Liver (tissue), 9 donors: ENCODE results near the gene DNM1L. TPM values are rescaled to one million over a fixed set of nuclear protein-coding genes. Genes with fewer than 3 reads are reported as not detected.

Experiments
- DNase-seq: peaks from one replicate; pipeline ENCODE4 v3.0.0-alpha.2; 2017; ENCODE audit warnings: low spot score
- H3K27ac ChIP-seq, 2 donors: one replicate each; pipeline ENCODE4 v1.7.0; 2013; ENCODE audit warnings: inconsistent platforms in 2 of 2, low read length in 2 of 2, control low read depth in 1 of 2, low read depth in 1 of 2, mild to moderate bottlenecking in 1 of 2
- H3K27me3 ChIP-seq, 4 donors: one replicate each; pipeline versions ENCODE4 v1.6.1 to v1.7.0; 2013; ENCODE audit warnings: low read length in 3 of 4, inconsistent platforms in 1 of 4, mild to moderate bottlenecking in 1 of 4, moderate library complexity in 1 of 4; ENCODE audit not compliant: control insufficient read depth in 4 of 4, insufficient read depth in 4 of 4
- H3K36me3 ChIP-seq, 4 donors: one replicate each; pipeline versions ENCODE4 v1.6.1 to v1.7.0; 2013; ENCODE audit warnings: low read length in 3 of 4, mild to moderate bottlenecking in 3 of 4, low read depth in 1 of 4, moderate library complexity in 1 of 4; ENCODE audit not compliant: control insufficient read depth in 4 of 4, insufficient read depth in 3 of 4
- H3K4me1 ChIP-seq, 4 donors: one replicate each; pipeline versions ENCODE4 v1.6.1 to v1.7.0; 2013; ENCODE audit warnings: low read length in 3 of 4, mild to moderate bottlenecking in 3 of 4, moderate library complexity in 1 of 4; ENCODE audit not compliant: control insufficient read depth in 4 of 4, insufficient read depth in 4 of 4
- H3K4me3 ChIP-seq, 3 donors: one replicate each; pipeline versions ENCODE4 v1.6.1 to v1.7.0; 2013; ENCODE audit warnings: low read length in 3 of 3, control low read depth in 1 of 3, low read depth in 1 of 3, mild to moderate bottlenecking in 1 of 3
- H3K9ac ChIP-seq, 2 donors: one replicate each; pipeline ENCODE4 v1.7.0; 2013; ENCODE audit warnings: low read length in 2 of 2, mild to moderate bottlenecking in 2 of 2, moderate library complexity in 2 of 2, control low read depth in 1 of 2, low read depth in 1 of 2
- H3K9me3 ChIP-seq, 4 donors: one replicate each; pipeline versions ENCODE4 v1.6.1 to v1.7.0; 2013; ENCODE audit warnings: low read length in 3 of 4; ENCODE audit not compliant: control insufficient read depth in 4 of 4
- ATF3 ChIP-seq: IDR thresholded peaks from 2 replicates; pipeline ENCODE4 v1.6.1; 2016; ENCODE audit warnings: antibody characterized with exemption
- CTCF ChIP-seq: fragments of 150-350 bp; IDR thresholded peaks from 2 replicates; pipeline ENCODE4 v1.5.1; 2017; ENCODE audit warnings: improper control_type of control experiment, low read depth, low read length; ENCODE audit not compliant: missing input control
- EGR1 ChIP-seq, 2 donors: IDR thresholded peaks; 2 replicates each; pipeline ENCODE4 v1.6.1; 2016 to 2018; ENCODE audit warnings: antibody characterized with exemption in 2 of 2, low read depth in 2 of 2
- FOXA1 ChIP-seq: IDR thresholded peaks from 2 replicates; pipeline ENCODE4 v1.6.1; 2016; ENCODE audit warnings: antibody characterized with exemption
- FOXA2 ChIP-seq: IDR thresholded peaks from 2 replicates; pipeline ENCODE4 v1.6.1; 2016; ENCODE audit warnings: antibody characterized with exemption
- GABPA ChIP-seq, 2 donors: IDR thresholded peaks in 1 of 2; conservative IDR thresholded peaks in 1 of 2; 2 replicates each; pipeline ENCODE4 v1.6.1; 2016; ENCODE audit warnings: antibody characterized with exemption in 2 of 2, mild to moderate bottlenecking in 1 of 2, moderate library complexity in 1 of 2
- HNF4G ChIP-seq: IDR thresholded peaks from 2 replicates; pipeline ENCODE4 v1.6.1; 2016; ENCODE audit warnings: antibody characterized with exemption
- JUND ChIP-seq, 2 donors: IDR thresholded peaks; 2 replicates each; pipeline ENCODE4 v1.6.1; 2016; ENCODE audit warnings: antibody characterized with exemption in 2 of 2
- MAX ChIP-seq: IDR thresholded peaks from 2 replicates; pipeline ENCODE4 v1.6.1; 2016; ENCODE audit warnings: antibody characterized with exemption
- NR2F2 ChIP-seq: IDR thresholded peaks from 2 replicates; pipeline ENCODE4 v1.6.1; 2016; ENCODE audit warnings: antibody characterized with exemption
- RAD21 ChIP-seq, 2 donors: IDR thresholded peaks; 2 replicates each; pipeline ENCODE4 v1.6.1; 2016; ENCODE audit warnings: antibody characterized with exemption in 2 of 2, mild to moderate bottlenecking in 2 of 2
- REST ChIP-seq: IDR thresholded peaks from 2 replicates; pipeline ENCODE4 v1.6.1; 2016; ENCODE audit warnings: antibody characterized with exemption, mild to moderate bottlenecking
- RXRA ChIP-seq, 2 donors: IDR thresholded peaks; 2 replicates each; pipeline ENCODE4 v1.6.1; 2017 to 2018; ENCODE audit warnings: antibody characterized with exemption in 2 of 2, mild to moderate bottlenecking in 1 of 2
- SP1 ChIP-seq: IDR thresholded peaks from 2 replicates; pipeline ENCODE4 v1.6.1; 2018; ENCODE audit warnings: antibody characterized with exemption, mild to moderate bottlenecking
- TAF1 ChIP-seq: conservative IDR thresholded peaks from 2 replicates; pipeline ENCODE4 v1.6.1; 2016; ENCODE audit warnings: antibody characterized with exemption, mild to moderate bottlenecking
- YY1 ChIP-seq: IDR thresholded peaks from 2 replicates; pipeline ENCODE4 v1.6.1; 2016; ENCODE audit warnings: antibody characterized with exemption, mild to moderate bottlenecking
- ZBTB33 ChIP-seq: IDR thresholded peaks from 2 replicates; pipeline ENCODE4 v1.6.1; 2016; ENCODE audit warnings: antibody characterized with exemption
- WGBS: extraction: QIAGEN DNeasy Blood & Tissue Kit; methylation state at CpG from one replicate; pipeline ENCODE4 v1.1.7; 2013; 5-methylcytosine and 5-hydroxymethylcytosine counted together
- polyA plus RNA-seq, 2 donors: library from polyadenylated mRNA; stranded (reverse) in 1 of 2; unstranded in 1 of 2; fragments of 200-250 nt in 1 of 2; fragments of >200 nt in 1 of 2; fragmentation: Nextera tagmentation in 1 of 2; extraction: Ambion mirVana in 1 of 2; gene quantifications; one replicate each; pipeline versions ENCODE4 v1.2.1 to v1.2.3, GENCODE V29; 2013 to 2015
- total RNA-seq, 2 donors: library from RNA; depleted of rRNA; stranded (reverse); fragments of >200 nt; gene quantifications; one replicate each; pipeline ENCODE4 v1.2.3, GENCODE V29; 2014
- donor health status: healthy.
- donor health status: healthy.
- donor health status: healthy.
- donor health status: healthy.
- donor health status: healthy.

Gene DNM1L
- total and polyA plus RNA-seq, 4 donors: 9.5 to 33.9 (median 17.1) TPM

- Histone ChIP-seq H3K4me1 (no peaks in the 10 kb centered on the region), H3K4me3 (no peak overlapping the region), H3K27ac (no peak overlapping the region), H3K9me3 (no peaks in the 10 kb centered on the region), H3K9ac (no peak overlapping the region), H3K36me3 (peaks cover 0 to 2% (median 0%) of the 10 kb centered on the region in 4 donors), H3K27me3 (no peaks in the 10 kb centered on the region)
- WGBS: 97% methylated on average over 8 of the region's 8 CpGs
- no peak for TF ChIP-seq NR2F2
- TF ChIP-seq TAF1: no peak
- TF ChIP-seq FOXA1: no peak
- TF ChIP-seq RXRA (IDR thresholded peaks at IDR 0.05): no peak
- TF ChIP-seq SP1: no peak
- TF ChIP-seq RAD21 (IDR thresholded peaks at IDR 0.05): no peak
- TF ChIP-seq EGR1 (IDR thresholded peaks at IDR 0.05; ENCODE audit: low read depth in 2 of 2): no peak
- TF ChIP-seq JUND (IDR thresholded peaks at IDR 0.05): no peak
- no peak for TF ChIP-seq HNF4G
- TF ChIP-seq GABPA (IDR thresholded peaks at IDR 0.05 in 1 of 2, conservative IDR thresholded peaks at IDR 0.05 in 1 of 2): no peak
- no peak for TF ChIP-seq FOXA2
- no peak for TF ChIP-seq CTCF
- no peak for TF ChIP-seq YY1
- TF ChIP-seq REST: no peak
- TF ChIP-seq ATF3: no peak
- TF ChIP-seq MAX: no peak
- no peak for TF ChIP-seq ZBTB33
- no peak for DNase-seq
These were observed 11.8 kb downstream of the DNM1L start for GRCh38 chr12:32690927-32691326.

GRCh38 chr12:32692358-32692757 lies 13.3 kb downstream of the DNM1L start:
- DNase-seq: no peak
- H3K4me1 ChIP-seq: no peaks in the 10 kb centered on the region
- H3K9me3 ChIP-seq: no peaks in the 10 kb centered on the region
- H3K9ac ChIP-seq: no peak overlapping the region
- H3K27me3 ChIP-seq: no peaks in the 10 kb centered on the region
- TF ChIP-seq FOXA1: no peak
- no peak for TF ChIP-seq ZBTB33
- no peak for TF ChIP-seq HNF4G
- TF ChIP-seq JUND (IDR thresholded peaks at IDR 0.05): no peak
- TF ChIP-seq REST: no peak
- H3K4me3 ChIP-seq: no peak overlapping the region
- H3K27ac ChIP-seq: no peak overlapping the region
- 94% methylated on average over 1 of the region's 1 CpG for WGBS
- peaks cover 0 to 2% (median 0%) of the 10 kb centered on the region in 4 donors for H3K36me3 ChIP-seq
